Measurements from ENCODE around the gene CRYGD. TPM values are rescaled to one million over a fixed set of nuclear protein-coding genes. Genes with fewer than 3 reads are reported as not detected.
A peak's percentile ranks its signal among the peaks of the same experiment; 100 is the strongest.
"Not testable (repeated sequence)": the region's sequence is repeated elsewhere in the genome, so short reads cannot be mapped to it uniquely, and the experiment has no call there.

The CRYGD gene
- polyA plus RNA-seq, 1 donor, result 0.52 TPM

DNA sequence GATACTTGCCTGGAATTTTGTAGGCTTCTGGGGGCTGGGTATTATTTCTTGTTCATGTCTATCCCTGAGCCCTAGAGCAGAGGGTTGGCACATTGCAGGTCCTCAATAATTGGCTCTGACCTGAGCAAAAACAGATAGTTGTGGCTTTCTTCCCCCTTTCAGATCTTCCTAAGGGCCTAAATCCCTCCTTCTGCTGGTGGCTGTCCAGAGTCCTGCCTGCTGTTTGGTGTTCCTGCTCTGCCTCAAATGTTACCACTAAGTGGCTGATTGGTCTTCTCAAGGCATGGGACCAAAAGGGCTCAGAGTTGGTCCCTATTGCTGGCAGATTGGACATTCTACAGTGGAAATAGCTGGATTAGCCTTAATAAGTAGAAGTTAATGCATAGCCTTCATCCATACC lies 22.7 kb upstream of the CRYGD start:
- H3K36me3 ChIP-seq (ENCODE audit: control insufficient read depth, insufficient read depth, low read length), result no peaks in the 10 kb centered on the region
- no peak for DNase-seq
- H3K4me3 ChIP-seq (ENCODE audit: low read length), result no peak overlapping the region
- no peak overlapping the region for H3K27ac ChIP-seq (ENCODE audit: low read length)
- no peaks in the 10 kb centered on the region for H3K27me3 ChIP-seq (ENCODE audit: control insufficient read depth, insufficient read depth, low read length)
- peaks cover 3% of the 10 kb centered on the region for H3K4me1 ChIP-seq (ENCODE audit: control insufficient read depth, insufficient read depth, low read length)
- H3K9me3 ChIP-seq (ENCODE audit: control insufficient read depth, low read depth, low read length), result no peaks in the 10 kb centered on the region

DNA sequence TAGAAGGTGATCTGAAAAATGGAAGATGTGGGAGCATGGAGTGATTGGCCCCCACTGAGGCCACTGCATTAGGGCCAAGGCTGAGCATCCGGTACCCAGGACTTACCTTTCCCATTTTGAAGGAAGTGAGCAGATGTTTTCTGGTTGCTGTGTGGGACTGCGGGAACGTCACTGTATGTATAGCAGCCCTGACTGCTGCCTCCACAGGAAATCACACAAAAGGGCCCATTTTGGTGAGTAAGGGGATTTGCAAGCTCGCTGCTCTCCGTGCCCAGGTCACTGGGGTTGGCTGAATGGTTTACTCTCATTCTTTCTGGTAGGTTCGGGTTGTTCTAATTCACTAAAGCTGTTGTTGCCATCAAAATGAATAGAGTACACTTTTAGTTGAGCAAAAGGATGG lies 21.7 kb upstream of the CRYGD start, which contains the start of gene CRYGB:
Gene CRYGB, minus strand, starts transcription at position 153 of the 400 bp plus-strand sequence. Its CDS starts 38 bp downstream, at position 115.
- DNase-seq, result no peak
- Histone ChIP-seq H3K36me3 (ENCODE audit: control insufficient read depth, insufficient read depth, low read length) (no peaks in the 10 kb centered on the region), H3K27ac (ENCODE audit: low read length) (no peak within 1 kb of the TSS), H3K9me3 (ENCODE audit: control insufficient read depth, low read depth, low read length) (no peaks in the 10 kb centered on the region), H3K4me1 (ENCODE audit: control insufficient read depth, insufficient read depth, low read length) (peaks cover 3% of the 10 kb centered on the region), H3K27me3 (ENCODE audit: control insufficient read depth, insufficient read depth, low read length) (no peaks in the 10 kb centered on the region), H3K4me3 (ENCODE audit: low read length) (no peak within 1 kb of the TSS)
- WGBS (ENCODE audit: insufficient coverage, low lambda C conversion rate), result no CpG with 5 or more reads among the region's 6 CpGs

DNA sequence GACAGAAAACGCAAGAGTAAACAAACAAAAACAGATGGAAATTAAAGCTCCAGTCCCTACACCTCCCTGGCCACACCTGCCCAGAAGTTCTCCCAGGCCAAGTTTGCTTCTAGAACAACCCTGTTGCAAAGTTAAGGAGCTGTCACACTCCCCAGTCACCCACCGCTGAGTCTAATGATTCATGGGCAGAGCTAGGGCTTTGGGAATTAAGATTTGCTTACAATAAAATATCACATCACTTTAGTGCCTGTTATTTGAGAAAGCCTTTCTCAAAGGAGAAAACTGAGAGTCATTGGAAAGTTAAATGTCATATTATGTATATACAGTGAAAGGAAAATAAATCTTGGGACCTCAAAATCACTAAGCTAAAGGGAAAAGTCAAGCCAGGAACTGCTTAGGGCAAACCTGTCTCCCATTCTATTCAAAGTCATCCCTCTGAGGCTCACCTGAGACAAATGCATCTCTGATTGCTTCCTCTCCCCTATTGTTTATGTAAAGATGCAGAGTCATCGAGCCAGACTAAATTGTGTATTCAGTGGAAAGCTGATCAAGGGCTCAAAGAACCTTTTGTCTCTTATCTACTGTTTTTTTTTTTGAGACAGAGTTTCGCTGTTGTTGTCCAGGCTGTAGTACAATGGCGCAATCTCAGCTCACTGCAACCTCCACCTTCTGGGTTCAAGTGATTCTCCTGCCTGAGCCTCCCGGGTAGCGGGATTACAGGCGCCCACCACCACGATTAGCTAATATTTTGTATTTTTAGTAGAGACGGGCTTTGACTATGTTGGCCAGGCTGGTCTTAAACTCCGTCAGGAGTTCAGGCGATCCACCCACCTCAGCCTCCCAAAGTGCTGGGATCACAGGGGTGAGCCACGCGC lies 18.8 kb upstream of the CRYGD start:
- H3K9me3 ChIP-seq (ENCODE audit: control insufficient read depth, low read depth, low read length), result no peaks in the 10 kb centered on the region
- no peaks in the 10 kb centered on the region for H3K36me3 ChIP-seq (ENCODE audit: control insufficient read depth, insufficient read depth, low read length)
- peaks cover 3% of the 10 kb centered on the region for H3K4me1 ChIP-seq (ENCODE audit: control insufficient read depth, insufficient read depth, low read length)
- H3K27me3 ChIP-seq (ENCODE audit: control insufficient read depth, insufficient read depth, low read length), result no peaks in the 10 kb centered on the region
- WGBS (ENCODE audit: insufficient coverage, low lambda C conversion rate), result no CpG with 5 or more reads among the region's 14 CpGs
- H3K4me3 ChIP-seq (ENCODE audit: low read length), result no peak overlapping the region
- DNase-seq, result peak in 1 of 2 donors; percentile 17
- H3K27ac ChIP-seq (ENCODE audit: low read length), result no peak overlapping the region

DNA sequence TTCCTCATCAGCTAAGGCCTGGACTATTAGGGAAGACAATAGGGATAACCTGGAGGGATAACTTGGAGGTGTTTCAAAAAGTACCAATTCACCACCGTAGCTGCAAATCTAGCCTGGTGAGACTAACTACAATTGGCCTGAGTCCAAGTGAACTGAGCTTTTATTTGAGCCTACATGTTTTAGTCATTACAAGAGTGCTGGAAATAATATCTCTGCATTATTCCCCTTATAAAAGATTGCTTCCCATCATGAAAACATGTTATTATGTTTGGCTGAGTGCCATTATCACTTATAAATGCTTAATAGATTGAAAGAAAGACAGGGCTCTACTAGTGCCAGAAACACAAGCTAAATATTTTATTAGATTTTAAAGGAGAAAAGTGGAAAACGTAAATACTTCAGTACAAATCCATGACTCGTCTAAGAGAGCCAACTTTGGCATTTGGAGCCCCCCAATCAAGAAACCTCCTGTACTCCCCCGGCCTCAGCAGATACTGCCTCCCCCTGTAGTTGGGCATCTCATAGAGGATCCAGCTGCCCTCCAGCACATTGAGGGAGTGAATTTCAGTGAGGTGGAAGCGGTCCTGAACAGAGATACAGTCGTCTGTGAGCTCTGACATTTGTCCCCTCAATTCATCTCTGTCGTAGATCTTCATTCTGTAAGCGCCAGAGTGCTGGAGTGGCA lies 18.1 kb upstream of the CRYGD start:
- Histone ChIP-seq H3K36me3 (ENCODE audit: control insufficient read depth, insufficient read depth, low read length) (no peaks in the 10 kb centered on the region), H3K4me1 (ENCODE audit: control insufficient read depth, insufficient read depth, low read length) (peaks cover 3% of the 10 kb centered on the region), H3K4me3 (ENCODE audit: low read length) (no peak overlapping the region), H3K27me3 (ENCODE audit: control insufficient read depth, insufficient read depth, low read length) (no peaks in the 10 kb centered on the region), H3K9me3 (ENCODE audit: control insufficient read depth, low read depth, low read length) (no peaks in the 10 kb centered on the region), H3K27ac (ENCODE audit: low read length) (no peak overlapping the region)
- no peak for DNase-seq
- WGBS (ENCODE audit: insufficient coverage, low lambda C conversion rate), result 30% methylated on average over 2 of the region's 8 CpGs

DNA sequence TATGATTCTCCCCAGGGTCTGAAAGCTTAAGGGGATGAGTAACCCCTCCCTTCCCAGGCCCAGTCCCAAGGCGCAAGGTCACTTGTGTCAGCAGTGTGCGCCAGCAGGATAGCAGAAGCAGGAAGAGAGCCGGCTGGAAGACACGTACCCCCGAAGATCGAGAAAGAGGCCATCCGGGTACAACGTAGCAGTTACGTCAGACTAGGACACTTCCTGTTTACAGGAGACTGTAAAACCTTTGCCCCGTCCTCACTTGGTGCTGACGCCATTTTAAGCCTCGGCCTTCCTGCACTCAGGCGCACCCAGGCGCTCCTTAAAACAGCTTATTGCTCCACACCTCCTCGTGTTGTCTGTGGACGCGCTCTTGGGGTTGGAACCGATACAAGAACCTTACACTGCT lies 15.1 kb upstream of the CRYGD start:
- peaks cover 27% of the 10 kb centered on the region for H3K4me1 ChIP-seq (ENCODE audit: control insufficient read depth, insufficient read depth, low read length)
- H3K9me3 ChIP-seq (ENCODE audit: control insufficient read depth, low read depth, low read length), result no peaks in the 10 kb centered on the region
- WGBS (ENCODE audit: insufficient coverage, low lambda C conversion rate), result no CpG with 5 or more reads among the region's 18 CpGs
- H3K27ac ChIP-seq (ENCODE audit: low read length), result no peak overlapping the region
- DNase-seq, result no peak
- H3K4me3 ChIP-seq (ENCODE audit: low read length), result no peak overlapping the region
- H3K36me3 ChIP-seq (ENCODE audit: control insufficient read depth, insufficient read depth, low read length), result no peaks in the 10 kb centered on the region
- no peaks in the 10 kb centered on the region for H3K27me3 ChIP-seq (ENCODE audit: control insufficient read depth, insufficient read depth, low read length)

DNA sequence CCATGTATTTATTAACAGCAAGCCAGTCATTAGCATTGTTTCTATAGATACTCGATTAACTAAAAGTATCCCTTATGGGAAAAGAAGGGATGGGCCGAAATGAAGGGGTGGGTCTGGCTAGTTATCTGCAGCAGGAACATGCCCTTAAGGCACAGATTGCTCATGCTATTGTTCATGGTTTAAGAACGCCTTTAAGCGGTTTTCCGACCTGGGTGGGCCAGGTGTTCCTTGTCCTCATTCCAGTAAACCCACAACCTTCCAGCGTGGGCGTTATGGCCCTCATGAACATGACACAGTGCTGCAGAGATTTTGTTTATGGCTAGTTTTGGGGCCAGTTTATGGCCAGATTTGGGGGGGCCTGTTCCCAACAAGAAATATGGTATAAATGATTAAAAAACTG lies 14.0 kb upstream of the CRYGD start:
- not testable (repeated sequence) for H3K4me3 ChIP-seq (ENCODE audit: low read length); H3K27me3 ChIP-seq (ENCODE audit: control insufficient read depth, insufficient read depth, low read length); H3K9me3 ChIP-seq (ENCODE audit: control insufficient read depth, low read depth, low read length); H3K36me3 ChIP-seq (ENCODE audit: control insufficient read depth, insufficient read depth, low read length); H3K27ac ChIP-seq (ENCODE audit: low read length); DNase-seq
- H3K4me1 ChIP-seq (ENCODE audit: control insufficient read depth, insufficient read depth, low read length), result peaks cover 31% of the 10 kb centered on the region
- WGBS (ENCODE audit: insufficient coverage, low lambda C conversion rate), result no CpG with 5 or more reads among the region's 7 CpGs

DNA sequence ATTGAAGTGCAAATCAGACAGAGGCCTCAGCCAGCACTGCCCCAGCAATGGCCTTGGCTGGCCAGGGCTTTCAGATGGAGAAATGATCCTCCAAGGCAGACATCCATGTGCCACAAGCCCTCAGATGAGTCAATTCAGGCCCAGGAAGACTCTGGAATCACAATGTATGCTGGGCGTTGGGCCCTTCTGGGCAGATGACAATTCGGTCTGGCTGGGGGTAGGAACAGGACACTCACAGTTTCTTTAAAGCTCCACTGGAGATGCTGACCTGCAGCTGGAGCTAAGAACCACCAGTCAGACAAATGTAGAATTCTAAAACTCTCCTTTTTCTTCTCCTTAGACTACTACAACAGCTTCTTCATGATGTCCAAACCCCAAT lies 12.4 kb upstream of the CRYGD start:
- H3K36me3 ChIP-seq (ENCODE audit: control insufficient read depth, insufficient read depth, low read length), result no peaks in the 10 kb centered on the region
- H3K4me1 ChIP-seq (ENCODE audit: control insufficient read depth, insufficient read depth, low read length), result peaks cover 28% of the 10 kb centered on the region
- no peaks in the 10 kb centered on the region for H3K9me3 ChIP-seq (ENCODE audit: control insufficient read depth, low read depth, low read length)
- no CpG with 5 or more reads among the region's 2 CpGs for WGBS (ENCODE audit: insufficient coverage, low lambda C conversion rate)
- H3K27me3 ChIP-seq (ENCODE audit: control insufficient read depth, insufficient read depth, low read length), result no peaks in the 10 kb centered on the region
- no peak for DNase-seq
- H3K4me3 ChIP-seq (ENCODE audit: low read length), result no peak overlapping the region
- peak overlapping the region; percentile 29 for H3K27ac ChIP-seq (ENCODE audit: low read length)

DNA sequence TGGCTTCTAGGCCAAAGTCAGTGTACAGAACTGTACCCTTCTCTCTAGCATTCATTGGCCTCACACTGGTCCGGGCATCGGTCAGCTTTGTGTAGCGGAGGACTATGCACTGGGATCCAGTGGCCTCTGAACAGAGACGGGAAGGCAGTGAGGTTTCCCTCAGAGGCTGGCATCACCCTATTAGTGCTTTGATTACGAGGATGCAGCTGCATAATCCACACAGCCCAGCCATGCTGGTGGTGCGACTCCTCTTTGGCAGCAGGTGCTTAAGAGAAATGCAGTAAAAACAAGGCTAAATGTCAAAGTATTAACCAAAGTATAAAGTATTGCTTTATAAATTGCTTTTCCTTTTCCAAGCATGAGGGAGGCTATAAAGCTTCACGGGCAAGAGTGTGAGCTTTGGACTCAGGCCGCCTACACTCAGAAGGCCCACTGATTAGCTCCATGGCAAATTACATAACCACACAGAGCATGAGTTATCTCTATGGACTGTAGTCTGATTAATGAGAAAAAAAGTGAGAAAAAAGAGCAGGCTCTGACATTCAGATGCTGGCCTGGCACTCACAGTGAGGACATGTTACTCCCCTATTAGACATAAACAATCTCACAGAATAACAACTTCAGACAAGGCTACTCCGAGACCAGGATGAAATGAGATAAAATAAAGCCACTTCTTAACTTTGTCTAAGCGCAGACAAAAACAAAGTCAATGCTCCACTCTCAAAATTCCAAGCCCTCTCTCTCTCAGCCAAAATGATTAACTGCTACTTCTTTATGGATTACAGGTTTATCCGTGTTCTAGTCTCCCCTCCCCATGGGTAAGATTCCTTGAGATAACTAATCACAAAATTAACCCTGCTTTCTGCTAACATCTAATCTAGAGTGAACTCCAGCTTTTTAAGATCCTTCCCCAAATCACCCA lies 11.7 kb upstream of the CRYGD start:
- Histone ChIP-seq H3K27me3 (ENCODE audit: control insufficient read depth, insufficient read depth, low read length) (no peaks in the 10 kb centered on the region), H3K4me3 (ENCODE audit: low read length) (no peak overlapping the region), H3K9me3 (ENCODE audit: control insufficient read depth, low read depth, low read length) (no peaks in the 10 kb centered on the region), H3K27ac (ENCODE audit: low read length) (peak overlapping the region; percentile 71), H3K4me1 (ENCODE audit: control insufficient read depth, insufficient read depth, low read length) (peaks cover 28% of the 10 kb centered on the region), H3K36me3 (ENCODE audit: control insufficient read depth, insufficient read depth, low read length) (no peaks in the 10 kb centered on the region)
- peak; percentile 83 to 93 for DNase-seq
- no CpG with 5 or more reads among the region's 11 CpGs for WGBS (ENCODE audit: insufficient coverage, low lambda C conversion rate)

DNA sequence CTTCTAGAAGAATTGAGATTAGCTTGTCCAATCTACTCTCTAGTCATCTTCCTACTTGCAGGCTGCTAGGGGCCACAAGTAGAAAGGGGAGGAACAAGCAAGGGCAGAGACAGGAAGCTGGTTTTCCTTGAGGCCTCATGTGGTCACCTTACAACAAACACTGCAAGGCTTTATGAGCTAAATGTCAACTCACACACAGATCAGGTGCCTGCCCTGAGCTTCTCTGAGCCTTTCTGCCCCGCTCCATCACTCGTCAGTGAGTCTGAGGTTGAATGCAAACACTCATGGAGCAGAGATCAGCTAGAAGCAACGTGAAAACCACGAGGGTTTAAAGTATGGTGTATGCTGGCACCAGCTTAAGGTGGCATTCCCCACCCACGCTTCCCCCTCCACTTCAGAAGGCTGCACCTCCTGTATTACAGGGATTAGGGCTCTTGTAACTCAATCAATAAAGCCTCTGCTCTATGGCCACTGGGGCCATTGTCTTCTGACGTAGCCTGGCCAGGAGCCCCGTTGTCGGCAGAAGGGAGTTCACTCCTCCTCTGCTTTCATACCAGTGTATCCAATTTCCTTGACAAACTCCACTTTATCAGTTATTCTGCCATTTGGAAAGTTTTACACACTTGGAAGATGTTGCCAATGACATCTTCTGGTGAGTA lies 10.7 kb upstream of the CRYGD start:
- H3K27ac ChIP-seq (ENCODE audit: low read length), result peak overlapping the region; percentile 71
- H3K27me3 ChIP-seq (ENCODE audit: control insufficient read depth, insufficient read depth, low read length), result no peaks in the 10 kb centered on the region
- no peak overlapping the region for H3K4me3 ChIP-seq (ENCODE audit: low read length)
- no CpG with 5 or more reads among the region's 8 CpGs for WGBS (ENCODE audit: insufficient coverage, low lambda C conversion rate)
- H3K9me3 ChIP-seq (ENCODE audit: control insufficient read depth, low read depth, low read length), result no peaks in the 10 kb centered on the region
- DNase-seq, result peak; percentile 12 to 60
- H3K36me3 ChIP-seq (ENCODE audit: control insufficient read depth, insufficient read depth, low read length), result no peaks in the 10 kb centered on the region
- H3K4me1 ChIP-seq (ENCODE audit: control insufficient read depth, insufficient read depth, low read length), result peaks cover 36% of the 10 kb centered on the region

DNA sequence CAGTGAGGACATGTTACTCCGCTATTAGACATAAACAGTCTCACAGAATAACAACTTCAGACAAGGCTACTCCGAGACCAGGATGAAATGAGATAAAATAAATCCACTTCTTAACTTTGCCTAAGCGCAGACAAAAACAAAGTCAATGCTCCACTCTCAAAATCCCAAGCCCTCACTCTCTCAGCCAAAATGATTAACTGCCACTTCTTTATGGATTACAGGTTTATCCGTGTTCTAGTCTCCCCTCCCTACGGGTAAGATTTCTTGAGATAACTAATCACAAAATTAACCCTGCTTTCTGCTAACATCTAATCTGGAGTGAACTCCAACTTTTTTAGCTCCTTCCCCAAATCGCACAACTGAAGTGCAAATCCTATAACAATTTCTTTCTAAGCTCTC lies 6.4 kb upstream of the CRYGD start:
- Histone ChIP-seq H3K9me3 (ENCODE audit: control insufficient read depth, low read depth, low read length) (no peaks in the 10 kb centered on the region), H3K4me3 (ENCODE audit: low read length) (no peak overlapping the region), H3K27ac (ENCODE audit: low read length) (no peak overlapping the region), H3K36me3 (ENCODE audit: control insufficient read depth, insufficient read depth, low read length) (no peaks in the 10 kb centered on the region), H3K27me3 (ENCODE audit: control insufficient read depth, insufficient read depth, low read length) (no peaks in the 10 kb centered on the region), H3K4me1 (ENCODE audit: control insufficient read depth, insufficient read depth, low read length) (peaks cover 38% of the 10 kb centered on the region)
- no peak for DNase-seq
- no CpG with 5 or more reads among the region's 6 CpGs for WGBS (ENCODE audit: insufficient coverage, low lambda C conversion rate)

All from large intestine (tissue), 3 donors.